GM23338 (cell line): ENCODE measurements around the gene RAPGEF5. TPM values are rescaled to one million over a fixed set of nuclear protein-coding genes. Genes with fewer than 3 reads are reported as not detected.
A peak's percentile ranks its signal among the peaks of the same experiment; 100 is the strongest.

ENCODE experiments used
- ATAC-seq: fragments of 200-7000 bp; cut with Tn5 transposase; 3 replicates; pipeline ENCODE4 v1.9.1; 2020
- DNase-seq: peaks from one replicate; pipeline ENCODE4 v3.0.0-alpha.2; 2015; ENCODE audit warnings: low spot score
- H2AFZ ChIP-seq: fragments of 200-600 bp; sonication (generic); 2 replicates; pipeline ENCODE4 v1.8.0; 2016; ENCODE audit warnings: antibody characterized with exemption, mild to moderate bottlenecking, moderate library complexity
- H3F3A ChIP-seq: fragments of 200-600 bp; sonication (generic); replicated peaks from 2 replicates; pipeline ENCODE4 v1.8.0; 2017; ENCODE audit warnings: antibody characterized with exemption, mixed run types, low read depth
- H3K27ac ChIP-seq: fragments of 200-600 bp; sonication (generic); 2 replicates; pipeline ENCODE4 v1.6.1; 2016; ENCODE audit warnings: low read depth
- H3K27me3 ChIP-seq: fragments of 200-600 bp; sonication (generic); 2 replicates; pipeline ENCODE4 v1.8.0; 2016; ENCODE audit warnings: mild to moderate bottlenecking, mixed run types, moderate library complexity; ENCODE audit not compliant: insufficient read depth
- H3K36me3 ChIP-seq: fragments of 200-600 bp; sonication (generic); 2 replicates; pipeline ENCODE4 v1.8.0; 2016; ENCODE audit warnings: mild to moderate bottlenecking; ENCODE audit not compliant: insufficient read depth
- H3K4me1 ChIP-seq: fragments of 200-600 bp; sonication (generic); 2 replicates; pipeline ENCODE4 v1.8.0; 2016; ENCODE audit warnings: mild to moderate bottlenecking, moderate library complexity; ENCODE audit not compliant: insufficient read depth
- H3K4me2 ChIP-seq: fragments of 200-600 bp; sonication (generic); 2 replicates; pipeline ENCODE4 v1.7.1; 2017; ENCODE audit warnings: mixed run types
- H3K4me3 ChIP-seq: fragments of 200-600 bp; sonication (generic); 2 replicates; pipeline ENCODE4 v1.6.1; 2016; ENCODE audit warnings: mixed run types
- H3K79me2 ChIP-seq: fragments of 200-600 bp; sonication (generic); replicated peaks from 2 replicates; pipeline ENCODE4 v1.8.0; 2017; ENCODE audit warnings: mild to moderate bottlenecking; ENCODE audit not compliant: insufficient read depth
- H3K9me2 ChIP-seq: fragments of 200-600 bp; sonication (generic); 2 replicates; pipeline ENCODE4 v1.8.0; 2017; ENCODE audit not compliant: insufficient read depth
- H4K20me1 ChIP-seq: fragments of 200-600 bp; sonication (generic); replicated peaks from 2 replicates; pipeline ENCODE4 v1.8.0; 2017; ENCODE audit warnings: mild to moderate bottlenecking; ENCODE audit not compliant: insufficient read depth
- H3K27ac Mint-ChIP-seq: 2 replicates; pipeline ENCODE4 v1.8.0; 2020; ENCODE audit warnings: inconsistent platforms, mild to moderate bottlenecking, moderate library complexity, mixed read lengths
- H3K27me3 Mint-ChIP-seq: 3 replicates; pipeline ENCODE4 v1.8.0; 2022; ENCODE audit warnings: low read depth, mild to moderate bottlenecking, moderate library complexity, mixed read lengths, inconsistent platforms; ENCODE audit not compliant: insufficient read depth, poor library complexity
- H3K36me3 Mint-ChIP-seq: 3 replicates; pipeline ENCODE4 v1.8.0; 2021; ENCODE audit warnings: low read depth, mild to moderate bottlenecking, inconsistent platforms, moderate library complexity, mixed read lengths
- H3K4me1 Mint-ChIP-seq: 3 replicates; pipeline ENCODE4 v1.8.0; 2020; ENCODE audit warnings: mild to moderate bottlenecking, inconsistent platforms, mixed read lengths
- H3K4me3 Mint-ChIP-seq: 3 replicates; pipeline ENCODE4 v1.8.0; 2021; ENCODE audit warnings: moderate library complexity, mild to moderate bottlenecking, inconsistent platforms, mixed read lengths
- H3K9me3 Mint-ChIP-seq: 3 replicates; pipeline ENCODE4 v1.8.0; 2020; ENCODE audit warnings: moderate library complexity, mild to moderate bottlenecking, inconsistent platforms, mixed read lengths
- CTCF ChIP-seq, 2 experiments: fragments of 200-600 bp in 1 of 2; sonication (generic) in 1 of 2; conservative IDR thresholded peaks; 2 replicates each; pipeline versions ENCODE4 v1.5.1 to v1.6.1; 2016 to 2017; ENCODE audit warnings: antibody characterized with exemption in 2 of 2, low read depth in 2 of 2, mild to moderate bottlenecking in 2 of 2, moderate library complexity in 1 of 2
- ETS1 ChIP-seq: IDR thresholded peaks from 2 replicates; pipeline ENCODE4 v1.6.1; 2016; ENCODE audit warnings: antibody characterized with exemption
- EZH2 ChIP-seq: fragments of 200-600 bp; sonication (generic); IDR thresholded peaks from one replicate; pipeline ENCODE4 v1.8.0; 2017; ENCODE audit warnings: antibody characterized with exemption, mild to moderate bottlenecking, low read depth; ENCODE audit not compliant: unreplicated experiment
- ZNF462 ChIP-seq: fragments of 250-450 bp; sonication (Bioruptor Pico); IDR thresholded peaks from 2 replicates; pipeline ENCODE4 v1.5.0; 2020; ENCODE audit warnings: mild to moderate bottlenecking, moderate library complexity
- polyA plus RNA-seq: library from polyadenylated mRNA; unstranded; fragments of >200 nt; fragmentation: Nextera tagmentation; extraction: Ambion mirVana; gene quantifications from 2 replicates; pipeline ENCODE4 v1.2.1, GENCODE V29; 2016
- total RNA-seq: library from RNA; depleted of rRNA; stranded (reverse); fragments of >200 nt; shearing (Covaris generic); gene quantifications from 2 replicates; pipeline ENCODE4 v1.2.3, GENCODE V29; 2014

RAPGEF5 gene
- total and polyA plus RNA-seq, 2 experiments from 2014 or later = 6.3 to 13.1 TPM

GRCh38 chr7:22296265-22296566 is 60.7 kb downstream of the RAPGEF5 start (continued):
- TF ChIP-seq CTCF (conservative IDR thresholded peaks at IDR 0.05; ENCODE audit: low read depth in 2 of 2) (no peak), ETS1 (no peak), EZH2 (no peak)

GRCh38 chr7:22295402-22296264 is 61.3 kb downstream of the RAPGEF5 start:
- Mint-ChIP-seq H3K9me3 (no peaks in the 10 kb centered on the region), H3K27me3 (no peaks in the 10 kb centered on the region), H3K36me3 (peaks cover 10% of the 10 kb centered on the region; the same call in 2 of the 3 replicates), H3K4me3 (no peak overlapping the region), H3K27ac (peak overlapping the region; percentile 46), H3K4me1 (peaks cover 9% of the 10 kb centered on the region; the same call in 2 of the 3 replicates)
- no peaks in the 10 kb centered on the region for H3K79me2 ChIP-seq
- no peaks in the 10 kb centered on the region for H4K20me1 ChIP-seq
- no peak overlapping the region for H3K4me3 ChIP-seq
- no peaks in the 10 kb centered on the region for H3K27me3 ChIP-seq
- H3K4me1 ChIP-seq = no peaks in the 10 kb centered on the region
- no peak overlapping the region for H3K27ac ChIP-seq
- H3K4me2 ChIP-seq = no peak overlapping the region
- H2AFZ ChIP-seq = no peak overlapping the region
- no peaks in the 10 kb centered on the region for H3K36me3 ChIP-seq
- H3F3A ChIP-seq = no peaks in the 10 kb centered on the region
- TF ChIP-seq ZNF462 (CRISPR knock-in tag) (no peak), CTCF (conservative IDR thresholded peaks at IDR 0.05; ENCODE audit: low read depth in 2 of 2) (peak; percentile 15 to 46; a peak in 3 of 4 replicates)
- H3K9me2 ChIP-seq = no peaks in the 10 kb centered on the region
- DNase-seq (peak; percentile 17), ATAC-seq (peak; percentile 44; the same call in 2 of the 3 replicates)
